Mononuclear cell (primary cell): ENCODE results near the gene GTF3A. TPM values are rescaled to one million over a fixed set of nuclear protein-coding genes. Genes with fewer than 3 reads are reported as not detected.
"Not testable (repeated sequence)": the region's sequence is repeated elsewhere in the genome, so short reads cannot be mapped to it uniquely, and the experiment has no call there.

Source experiments
- H3K27me3 ChIP-seq: 2 replicates; pipeline ENCODE4 v1.6.0; 2011; ENCODE audit warnings: low read length, control low read depth; ENCODE audit not compliant: insufficient read depth
- H3K4me1 ChIP-seq: 2 replicates; pipeline ENCODE4 v1.5.1; 2011; ENCODE audit warnings: mild to moderate bottlenecking, low read length, control low read depth; ENCODE audit not compliant: insufficient read depth
- H3K4me3 ChIP-seq: 2 replicates; pipeline ENCODE4 v1.5.1; 2011; ENCODE audit warnings: mild to moderate bottlenecking, low read length, moderate library complexity
- H3K9me3 ChIP-seq: 2 replicates; pipeline ENCODE4 v1.5.1; 2011; ENCODE audit warnings: low read depth, mild to moderate bottlenecking, control low read depth, low read length
- total RNA-seq: library from RNA; depleted of rRNA; stranded (reverse); fragments of >200 nt; gene quantifications from one replicate; pipeline ENCODE4 v1.2.3, GENCODE V29; 2012

The GTF3A gene
- total RNA-seq, 1 donor: 242 TPM

- Histone ChIP-seq H3K9me3 (no peaks in the 10 kb centered on the region), H3K4me1 (peaks cover 10% of the 10 kb centered on the region), H3K27me3 (no peaks in the 10 kb centered on the region), H3K4me3 (no peak overlapping the region)
Measured at GRCh38 chr13:27398360-27398759, 26.1 kb upstream of the GTF3A start.

GRCh38 chr13:27400405-27400804 lies 24.0 kb upstream of the GTF3A start:
- not testable (repeated sequence) for H3K4me1 ChIP-seq, H3K9me3 ChIP-seq, H3K27me3 ChIP-seq, H3K4me3 ChIP-seq

- peaks cover 10% of the 10 kb centered on the region for H3K4me1 ChIP-seq
- no peaks in the 10 kb centered on the region for H3K27me3 ChIP-seq
- H3K4me3 ChIP-seq: no peak overlapping the region
- no peaks in the 10 kb centered on the region for H3K9me3 ChIP-seq
Measured at GRCh38 chr13:27401210-27401609, 23.2 kb upstream of the GTF3A start.

GRCh38 chr13:27403203-27403678 lies 21.2 kb upstream of the GTF3A start:
- Histone ChIP-seq H3K27me3 (no peaks in the 10 kb centered on the region), H3K4me1 (peaks cover 10% of the 10 kb centered on the region), H3K4me3 (no peak overlapping the region), H3K9me3 (no peaks in the 10 kb centered on the region)

GRCh38 chr13:27403727-27404385 lies 20.6 kb upstream of the GTF3A start:
- Histone ChIP-seq H3K4me1 (peaks cover 10% of the 10 kb centered on the region), H3K27me3 (no peaks in the 10 kb centered on the region), H3K4me3 (no peak overlapping the region), H3K9me3 (no peaks in the 10 kb centered on the region)

GRCh38 chr13:27404680-27405079 lies 19.7 kb upstream of the GTF3A start:
- H3K27me3 ChIP-seq: no peaks in the 10 kb centered on the region
- no peaks in the 10 kb centered on the region for H3K9me3 ChIP-seq
- peaks cover 10% of the 10 kb centered on the region for H3K4me1 ChIP-seq
- no peak overlapping the region for H3K4me3 ChIP-seq

- Histone ChIP-seq H3K9me3 (no peaks in the 10 kb centered on the region), H3K4me3 (no peak overlapping the region), H3K27me3 (no peaks in the 10 kb centered on the region), H3K4me1 (peaks cover 10% of the 10 kb centered on the region)
Measured at GRCh38 chr13:27405546-27406134, 18.8 kb upstream of the GTF3A start.

GRCh38 chr13:27406178-27406939 lies 18.1 kb upstream of the GTF3A start:
- Histone ChIP-seq H3K27me3 (no peaks in the 10 kb centered on the region), H3K4me1 (peaks cover 2% of the 10 kb centered on the region), H3K9me3 (no peaks in the 10 kb centered on the region), H3K4me3 (no peak overlapping the region)

- no peaks in the 10 kb centered on the region for H3K9me3 ChIP-seq
- H3K27me3 ChIP-seq: no peaks in the 10 kb centered on the region
- H3K4me1 ChIP-seq: no peaks in the 10 kb centered on the region
- no peak overlapping the region for H3K4me3 ChIP-seq
Measured at GRCh38 chr13:27408074-27408473, 16.3 kb upstream of the GTF3A start.

- Histone ChIP-seq H3K9me3 (no peaks in the 10 kb centered on the region), H3K4me3 (no peak overlapping the region), H3K4me1 (no peaks in the 10 kb centered on the region), H3K27me3 (no peaks in the 10 kb centered on the region)
Measured at GRCh38 chr13:27409013-27409412, 15.4 kb upstream of the GTF3A start.

GRCh38 chr13:27411341-27411740 lies 13.1 kb upstream of the GTF3A start:
- H3K4me3 ChIP-seq: no peak overlapping the region
- no peaks in the 10 kb centered on the region for H3K9me3 ChIP-seq
- no peaks in the 10 kb centered on the region for H3K27me3 ChIP-seq
- peaks cover 7% of the 10 kb centered on the region for H3K4me1 ChIP-seq

- Histone ChIP-seq H3K4me3 (no peak overlapping the region), H3K9me3 (no peaks in the 10 kb centered on the region), H3K4me1 (peaks cover 7% of the 10 kb centered on the region), H3K27me3 (no peaks in the 10 kb centered on the region)
Measured at GRCh38 chr13:27415116-27415515, 9.3 kb upstream of the GTF3A start.

GRCh38 chr13:27419328-27419727 lies 5.1 kb upstream of the GTF3A start:
- Histone ChIP-seq H3K4me3 (no peak overlapping the region), H3K9me3 (no peaks in the 10 kb centered on the region)

GRCh38 chr13:27421101-27421871 lies 3.1 kb upstream of the GTF3A start:
- Histone ChIP-seq H3K27me3 (no peaks in the 10 kb centered on the region), H3K4me1 (peaks cover 23% of the 10 kb centered on the region), H3K9me3 (no peaks in the 10 kb centered on the region), H3K4me3 (no peak overlapping the region)

More at GRCh38 chr13:27419328-27419727, 5.1 kb upstream of the GTF3A start:
- Histone ChIP-seq H3K27me3 (no peaks in the 10 kb centered on the region), H3K4me1 (peaks cover 14% of the 10 kb centered on the region)

GRCh38 chr13:27423333-27423732 lies 1.1 kb upstream of the GTF3A start:
- no peaks in the 10 kb centered on the region for H3K27me3 ChIP-seq
- H3K9me3 ChIP-seq: no peaks in the 10 kb centered on the region
- no peak overlapping the region for H3K4me3 ChIP-seq
- H3K4me1 ChIP-seq: peaks cover 44% of the 10 kb centered on the region
